ENCODE data around the gene PIEZO1. TPM values are rescaled to one million over a fixed set of nuclear protein-coding genes. Genes with fewer than 3 reads are reported as not detected.

PIEZO1 gene
- total RNA-seq, 1 donor from 2014 or later: 37.7 TPM

DNA sequence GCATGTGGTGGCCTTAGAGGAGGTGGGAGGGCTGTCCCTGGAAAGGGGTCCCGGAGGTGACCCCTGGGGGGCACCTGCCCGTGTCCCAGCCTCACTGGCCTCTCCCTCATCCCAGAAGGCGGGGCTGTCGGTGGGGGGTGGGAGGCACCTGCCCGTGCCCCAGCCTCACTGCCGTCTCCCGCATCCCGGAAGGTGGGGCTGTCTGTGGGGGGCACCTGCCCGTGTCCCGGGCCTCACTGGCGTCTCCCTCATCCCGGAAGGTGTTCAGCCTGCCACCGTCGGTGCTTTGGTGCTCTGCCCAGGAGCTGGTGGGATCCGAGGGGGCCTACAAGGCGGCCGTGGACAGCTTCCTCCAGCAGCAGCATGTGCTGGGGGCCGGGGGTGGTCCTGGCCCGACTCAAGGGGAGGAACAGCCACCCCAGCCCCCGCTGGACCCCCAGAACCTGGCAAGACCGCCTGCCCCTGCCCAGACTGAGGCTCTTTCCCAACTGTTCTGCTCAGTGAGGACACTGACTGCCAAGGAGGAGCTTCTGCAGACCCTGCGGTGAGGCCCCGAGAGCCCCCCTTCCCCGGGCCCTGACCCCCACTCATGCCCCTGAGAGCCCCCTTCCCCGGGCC, 72.5 kb downstream of the PIEZO1 start:
- Mint-ChIP-seq H3K27ac (peak overlapping the region; percentile 52), H3K36me3 (ENCODE audit: insufficient read depth) (peaks cover 1% of the 10 kb centered on the region), H3K4me3 (ENCODE audit: low read depth) (no peak overlapping the region), H3K9me3 (ENCODE audit: low read depth) (no peaks in the 10 kb centered on the region), H3K4me1 (ENCODE audit: low read depth) (peaks cover under 1% of the 10 kb centered on the region), H3K27me3 (no peaks in the 10 kb centered on the region)
- TF ChIP-seq CTCF (IDR thresholded peaks at IDR 0.05; ENCODE audit: unreplicated experiment): no peak
- DNase-seq (ENCODE audit: low spot score, unreplicated experiment): no peak

- TF ChIP-seq CTCF (IDR thresholded peaks at IDR 0.05; ENCODE audit: unreplicated experiment): no peak
- H3K9me3 Mint-ChIP-seq (ENCODE audit: low read depth): no peaks in the 10 kb centered on the region
- DNase-seq (ENCODE audit: low spot score, unreplicated experiment): no peak
- peaks cover 7% of the 10 kb centered on the region for H3K4me1 Mint-ChIP-seq (ENCODE audit: low read depth)
- H3K36me3 Mint-ChIP-seq (ENCODE audit: insufficient read depth): no peaks in the 10 kb centered on the region
- no peak overlapping the region for H3K4me3 Mint-ChIP-seq (ENCODE audit: low read depth)
- peak overlapping the region; percentile 52 for H3K27ac Mint-ChIP-seq
- H3K27me3 Mint-ChIP-seq: no peaks in the 10 kb centered on the region
These were observed 73.2 kb downstream of the PIEZO1 start for GRCh38 chr16:88711750-88712340.

GRCh38 chr16:88710556-88710955, 74.5 kb downstream of the PIEZO1 start:
- no peak for DNase-seq (ENCODE audit: low spot score, unreplicated experiment)

GRCh38 chr16:88706965-88707826, 77.8 kb downstream of the PIEZO1 start:
- Mint-ChIP-seq H3K27me3 (no peaks in the 10 kb centered on the region), H3K36me3 (ENCODE audit: insufficient read depth) (no peaks in the 10 kb centered on the region), H3K4me1 (ENCODE audit: low read depth) (peaks cover 13% of the 10 kb centered on the region), H3K27ac (no peak overlapping the region), H3K9me3 (ENCODE audit: low read depth) (no peaks in the 10 kb centered on the region), H3K4me3 (ENCODE audit: low read depth) (peak overlapping the region; percentile 64)
- DNase-seq (ENCODE audit: low spot score, unreplicated experiment): no peak
- no peak for TF ChIP-seq CTCF (IDR thresholded peaks at IDR 0.05; ENCODE audit: unreplicated experiment)

More at GRCh38 chr16:88710556-88710955, 74.5 kb downstream of the PIEZO1 start:
- H3K27ac Mint-ChIP-seq: no peak overlapping the region
- no peak for TF ChIP-seq CTCF (IDR thresholded peaks at IDR 0.05; ENCODE audit: unreplicated experiment)
- H3K9me3 Mint-ChIP-seq (ENCODE audit: low read depth): no peaks in the 10 kb centered on the region
- no peaks in the 10 kb centered on the region for H3K36me3 Mint-ChIP-seq (ENCODE audit: insufficient read depth)
- no peaks in the 10 kb centered on the region for H3K27me3 Mint-ChIP-seq
- H3K4me1 Mint-ChIP-seq (ENCODE audit: low read depth): peaks cover 7% of the 10 kb centered on the region
- no peak overlapping the region for H3K4me3 Mint-ChIP-seq (ENCODE audit: low read depth)

GRCh38 chr16:88706229-88706964, 78.6 kb downstream of the PIEZO1 start, which contains the start of the genes CTU2 and RNF166:
CTU2 (plus strand) TSS chr16:88706503; CDS start chr16:88706531, 28 bp downstream.
RNF166 (minus strand) TSS chr16:88706408; CDS start chr16:88706325, 83 bp downstream.
- Mint-ChIP-seq H3K4me3 (ENCODE audit: low read depth) (peak within 1 kb of the TSS; percentile 81), H3K36me3 (ENCODE audit: insufficient read depth) (no peaks in the 10 kb centered on the region), H3K27me3 (no peaks in the 10 kb centered on the region), H3K4me1 (ENCODE audit: low read depth) (peaks cover 13% of the 10 kb centered on the region), H3K27ac (peak within 1 kb of the TSS; percentile 77), H3K9me3 (ENCODE audit: low read depth) (no peaks in the 10 kb centered on the region)
- no peak for TF ChIP-seq CTCF (IDR thresholded peaks at IDR 0.05; ENCODE audit: unreplicated experiment)
- DNase-seq (ENCODE audit: low spot score, unreplicated experiment): peak; percentile 84
